DND-41 (cell line): Measurements from ENCODE around the gene SLC30A2.

ENCODE experiments used
- EZH2 ChIP-seq: IDR thresholded peaks from 3 replicates; pipeline ENCODE4 v1.6.1; 2012; ENCODE audit warnings: borderline replicate concordance, low read depth, mild to moderate bottlenecking, moderate library complexity, low read length, inconsistent platforms; ENCODE audit not compliant: severe bottlenecking
- TF ChIP-seq, protein P1 (sequence below): IDR thresholded peaks from 2 replicates; pipeline ENCODE4 v1.5.1; 2012; ENCODE audit warnings: borderline replicate concordance, low read length, moderate library complexity, mild to moderate bottlenecking; ENCODE audit not compliant: poor library complexity, severe bottlenecking; ENCODE audit errors: extremely low read depth

DNA sequence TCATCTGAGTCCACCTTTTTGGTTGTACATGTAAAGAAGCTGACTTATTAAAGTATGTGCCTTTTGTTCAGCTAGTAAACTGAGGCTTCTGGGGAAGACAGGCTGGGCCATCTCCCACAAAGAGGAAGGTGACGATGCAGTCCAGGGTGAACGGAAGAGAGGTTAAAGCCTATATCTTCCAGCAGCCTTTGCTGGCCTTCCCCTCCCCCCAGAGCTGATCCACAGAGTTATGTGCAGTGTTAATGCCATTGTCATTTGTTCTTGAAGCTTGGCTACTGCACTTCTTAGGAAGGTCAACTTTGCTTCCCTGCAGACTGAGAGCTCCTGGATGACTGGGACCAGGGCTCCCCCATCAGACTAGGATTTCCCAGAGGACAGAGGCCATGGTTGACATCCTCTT, 2.2 kb downstream of the SLC30A2 start:
- TF ChIP-seq, protein P1, sequence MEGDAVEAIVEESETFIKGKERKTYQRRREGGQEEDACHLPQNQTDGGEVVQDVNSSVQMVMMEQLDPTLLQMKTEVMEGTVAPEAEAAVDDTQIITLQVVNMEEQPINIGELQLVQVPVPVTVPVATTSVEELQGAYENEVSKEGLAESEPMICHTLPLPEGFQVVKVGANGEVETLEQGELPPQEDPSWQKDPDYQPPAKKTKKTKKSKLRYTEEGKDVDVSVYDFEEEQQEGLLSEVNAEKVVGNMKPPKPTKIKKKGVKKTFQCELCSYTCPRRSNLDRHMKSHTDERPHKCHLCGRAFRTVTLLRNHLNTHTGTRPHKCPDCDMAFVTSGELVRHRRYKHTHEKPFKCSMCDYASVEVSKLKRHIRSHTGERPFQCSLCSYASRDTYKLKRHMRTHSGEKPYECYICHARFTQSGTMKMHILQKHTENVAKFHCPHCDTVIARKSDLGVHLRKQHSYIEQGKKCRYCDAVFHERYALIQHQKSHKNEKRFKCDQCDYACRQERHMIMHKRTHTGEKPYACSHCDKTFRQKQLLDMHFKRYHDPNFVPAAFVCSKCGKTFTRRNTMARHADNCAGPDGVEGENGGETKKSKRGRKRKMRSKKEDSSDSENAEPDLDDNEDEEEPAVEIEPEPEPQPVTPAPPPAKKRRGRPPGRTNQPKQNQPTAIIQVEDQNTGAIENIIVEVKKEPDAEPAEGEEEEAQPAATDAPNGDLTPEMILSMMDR = no peak
- TF ChIP-seq EZH2 = no peak
